Trophoblast cell (in vitro differentiated cells and primary cell): ENCODE measurements around the gene TNIK.

Experiments used
- DNase-seq, 2 donors: peaks; one replicate each; pipeline ENCODE4 v3.0.0-alpha.2; 2016
- H2AFZ ChIP-seq: 2 replicates; pipeline ENCODE4 v1.6.1; 2013; ENCODE audit warnings: low read length, moderate library complexity, mild to moderate bottlenecking; ENCODE audit not compliant: insufficient read depth, poor library complexity
- H2AK5ac ChIP-seq: 2 replicates; pipeline ENCODE4 v1.6.1; 2013; ENCODE audit warnings: mild to moderate bottlenecking, low read length
- H2BK120ac ChIP-seq: 2 replicates; pipeline ENCODE4 v1.6.1; 2013; ENCODE audit warnings: low read length, mild to moderate bottlenecking, moderate library complexity; ENCODE audit not compliant: insufficient read depth, poor library complexity
- H2BK12ac ChIP-seq: 2 replicates; pipeline ENCODE4 v1.6.1; 2013; ENCODE audit warnings: mild to moderate bottlenecking, low read length, moderate library complexity
- H2BK5ac ChIP-seq: 2 replicates; pipeline ENCODE4 v1.6.1; 2013; ENCODE audit warnings: low read length, low read depth, moderate library complexity, mild to moderate bottlenecking; ENCODE audit not compliant: poor library complexity
- H3K14ac ChIP-seq: 2 replicates; pipeline ENCODE4 v1.6.1; 2013; ENCODE audit warnings: mild to moderate bottlenecking, low read length
- H3K18ac ChIP-seq: 2 replicates; pipeline ENCODE4 v1.6.1; 2013; ENCODE audit warnings: mild to moderate bottlenecking, low read length
- H3K23ac ChIP-seq: 2 replicates; pipeline ENCODE4 v1.6.1; 2013; ENCODE audit warnings: low read length
- H3K27ac ChIP-seq: 2 replicates; pipeline ENCODE4 v1.5.1; 2013; ENCODE audit warnings: low read depth, mild to moderate bottlenecking, inconsistent platforms, low read length, moderate library complexity
- H3K27me3 ChIP-seq: 2 replicates; pipeline ENCODE4 v1.6.1; 2013; ENCODE audit warnings: inconsistent platforms, mild to moderate bottlenecking, low read length, moderate library complexity; ENCODE audit not compliant: insufficient read depth
- H3K36me3 ChIP-seq, 2 experiments: 1 replicate in 1 of 2; 2 replicates in 1 of 2; pipeline ENCODE4 v1.6.1; 2013; ENCODE audit warnings: low read length in 2 of 2, mild to moderate bottlenecking in 2 of 2, moderate library complexity in 1 of 2; ENCODE audit not compliant: insufficient read depth in 2 of 2, control insufficient read depth in 1 of 2
- H3K4ac ChIP-seq: 2 replicates; pipeline ENCODE4 v1.6.1; 2013; ENCODE audit warnings: low read depth, mild to moderate bottlenecking, low read length, moderate library complexity
- H3K4me1 ChIP-seq, 2 experiments: 1 replicate in 1 of 2; 2 replicates in 1 of 2; pipeline ENCODE4 v1.6.1; 2013; ENCODE audit warnings: low read length in 2 of 2, mild to moderate bottlenecking in 2 of 2, moderate library complexity in 1 of 2; ENCODE audit not compliant: insufficient read depth in 2 of 2, control insufficient read depth in 1 of 2
- H3K4me2 ChIP-seq: 2 replicates; pipeline ENCODE4 v1.6.1; 2013; ENCODE audit warnings: inconsistent platforms, mild to moderate bottlenecking, low read length, moderate library complexity
- H3K4me3 ChIP-seq: 2 replicates; pipeline ENCODE4 v1.5.1; 2013; ENCODE audit warnings: mild to moderate bottlenecking, low read depth, low read length, inconsistent platforms
- H3K79me1 ChIP-seq: one replicate; pipeline ENCODE4 v1.6.1; 2013; ENCODE audit warnings: low read length
- H3K79me2 ChIP-seq: 2 replicates; pipeline ENCODE4 v1.6.1; 2013; ENCODE audit warnings: low read length, mild to moderate bottlenecking; ENCODE audit not compliant: control insufficient read depth, insufficient read depth, poor library complexity
- H3K9ac ChIP-seq: 2 replicates; pipeline ENCODE4 v1.6.1; 2013; ENCODE audit warnings: mild to moderate bottlenecking, low read length
- H3K9me3 ChIP-seq: 2 replicates; pipeline ENCODE4 v1.6.1; 2013; ENCODE audit warnings: low read depth, mild to moderate bottlenecking, control low read depth, inconsistent platforms, low read length; ENCODE audit not compliant: insufficient read depth
- H4K12ac ChIP-seq: 2 replicates; pipeline ENCODE4 v1.6.1; 2013; ENCODE audit warnings: low read depth, mild to moderate bottlenecking, low read length, moderate library complexity
- H4K8ac ChIP-seq: 2 replicates; pipeline ENCODE4 v1.6.1; 2013; ENCODE audit warnings: low read depth, mild to moderate bottlenecking, low read length, moderate library complexity
- H4K91ac ChIP-seq: one replicate; pipeline ENCODE4 v1.6.1; 2013; ENCODE audit warnings: low read depth, mild to moderate bottlenecking, low read length, moderate library complexity
- WGBS: extraction: QIAGEN DNeasy Blood & Tissue Kit; methylation state at CpG from one replicate; pipeline ENCODE4 v1.1.7; 2013; ENCODE audit warnings: missing lambda C conversion rate; ENCODE audit not compliant: insufficient read length, insufficient coverage; ENCODE audit errors: extremely low coverage; 5-methylcytosine and 5-hydroxymethylcytosine counted together

Gene TNIK

DNA sequence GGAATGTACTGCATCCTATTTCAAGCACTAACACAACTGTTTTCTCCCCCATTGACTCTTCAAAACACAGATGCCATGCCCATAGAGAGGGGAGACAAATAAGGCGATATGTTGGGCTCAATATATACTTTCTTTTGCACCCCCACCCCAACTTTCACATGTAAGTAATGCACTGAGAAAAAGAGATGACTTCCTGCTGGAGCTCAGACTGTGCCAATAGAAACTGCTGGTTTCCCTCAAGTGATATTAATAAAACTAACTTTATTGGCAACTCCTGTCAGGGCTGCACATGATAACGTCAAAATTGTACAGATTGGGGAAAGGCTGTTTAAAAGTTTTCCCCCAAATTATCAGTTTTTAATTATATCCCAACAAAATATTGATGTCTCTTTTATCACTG is 163.0 kb downstream of the TNIK start:
- no peak overlapping the region for H3K9ac ChIP-seq
- no peak overlapping the region for H3K4ac ChIP-seq
- no peaks in the 10 kb centered on the region for H3K27me3 ChIP-seq
- H3K14ac ChIP-seq: no peak overlapping the region
- H3K79me1 ChIP-seq: no peaks in the 10 kb centered on the region
- H3K79me2 ChIP-seq: no peaks in the 10 kb centered on the region
- no peaks in the 10 kb centered on the region for H3K36me3 ChIP-seq
- no peak overlapping the region for H2AK5ac ChIP-seq
- H2BK12ac ChIP-seq: no peak overlapping the region
- H2BK120ac ChIP-seq: no peak overlapping the region
- no peak overlapping the region for H3K23ac ChIP-seq
- no peak overlapping the region for H2AFZ ChIP-seq
- H3K27ac ChIP-seq: no peak overlapping the region
- H4K8ac ChIP-seq: no peak overlapping the region
- H3K9me3 ChIP-seq: no peaks in the 10 kb centered on the region
- no peaks in the 10 kb centered on the region for H3K4me1 ChIP-seq
- H3K18ac ChIP-seq: no peak overlapping the region
- H4K91ac ChIP-seq: no peak overlapping the region
- no peak overlapping the region for H3K4me3 ChIP-seq
- no peak overlapping the region for H3K4me2 ChIP-seq
- WGBS: no CpG with 5 or more reads among the region's 2 CpGs
- H4K12ac ChIP-seq: no peak overlapping the region
- H2BK5ac ChIP-seq: no peak overlapping the region
- no peak for DNase-seq

DNA sequence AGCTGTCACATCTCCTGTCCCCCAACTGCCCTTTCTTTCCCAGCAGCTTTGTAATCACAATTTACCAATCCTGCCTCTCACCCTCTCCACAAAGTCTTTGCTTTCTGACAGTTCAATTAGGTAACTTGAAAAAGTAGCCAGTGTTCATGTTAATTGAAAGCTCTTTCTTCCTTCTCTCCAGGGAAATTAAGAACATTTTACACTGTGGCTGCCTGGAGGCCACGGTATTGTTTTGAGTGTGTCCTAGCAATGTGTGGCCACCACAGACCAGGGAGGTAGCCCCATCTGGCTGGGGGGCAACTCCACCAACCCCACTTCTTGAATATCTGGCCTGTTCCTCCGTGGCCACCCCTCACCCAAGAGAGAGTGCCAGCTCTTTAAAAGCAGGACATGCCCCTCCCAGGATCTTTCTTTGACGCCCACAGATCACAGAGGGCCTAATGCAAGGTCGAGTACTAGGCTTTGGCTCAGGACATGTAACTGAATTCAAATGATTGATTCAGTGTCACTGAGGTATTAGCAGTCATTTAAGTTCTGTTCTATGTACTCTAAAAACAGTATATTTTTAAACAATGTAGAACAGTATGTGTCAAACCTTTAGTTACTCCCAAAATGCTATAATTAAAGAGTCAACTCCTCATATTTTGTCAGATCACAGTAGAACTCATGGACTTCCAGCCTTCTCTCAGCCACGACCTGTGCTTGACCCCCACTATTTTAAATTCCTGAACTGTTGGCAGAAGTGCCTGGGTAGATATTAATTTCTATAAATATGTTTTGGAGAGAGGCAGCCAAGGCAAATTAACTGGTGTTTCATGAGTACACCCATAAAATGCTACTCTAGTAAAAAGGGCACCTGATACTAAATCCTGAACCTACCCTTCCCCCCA is 164.5 kb downstream of the TNIK start:
- WGBS: no CpG with 5 or more reads among the region's 5 CpGs

DNA sequence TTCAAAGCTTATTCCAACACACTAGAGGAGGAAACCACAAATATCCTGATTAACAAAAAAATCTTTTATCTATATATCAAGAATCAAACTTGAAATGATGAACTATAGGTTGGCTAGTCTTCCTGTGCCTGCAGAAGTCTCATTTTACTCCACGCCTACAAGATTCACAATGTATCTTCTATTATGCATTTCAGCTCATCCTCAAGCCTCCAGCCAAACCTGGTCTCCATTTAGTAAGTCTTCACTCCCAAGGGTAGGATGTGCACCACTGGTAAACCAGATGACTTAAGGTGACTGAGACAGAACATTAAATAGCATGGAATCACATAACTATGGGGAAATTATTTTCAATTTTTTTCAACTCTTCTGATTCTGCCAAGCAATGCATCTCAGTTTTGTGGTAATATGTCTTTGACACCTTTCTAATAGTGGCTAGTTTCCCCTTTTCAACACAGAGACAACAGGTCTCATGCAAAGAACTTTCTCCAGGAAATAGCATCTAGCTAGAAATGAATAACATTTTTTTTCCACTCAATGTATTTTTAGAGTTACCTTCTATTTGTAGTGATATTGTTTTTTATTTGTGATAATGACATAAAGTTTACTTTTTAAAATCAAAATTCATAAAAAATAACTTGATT is 166.9 kb downstream of the TNIK start:
- Histone ChIP-seq H3K4me3 (no peak overlapping the region), H3K18ac (no peak overlapping the region), H4K8ac (no peak overlapping the region), H2BK5ac (no peak overlapping the region), H3K79me2 (no peaks in the 10 kb centered on the region), H4K91ac (no peak overlapping the region), H3K4ac (no peak overlapping the region), H4K12ac (no peak overlapping the region), H3K23ac (no peak overlapping the region), H2AK5ac (no peak overlapping the region), H2BK120ac (no peak overlapping the region), H3K9ac (no peak overlapping the region), H3K27ac (no peak overlapping the region), H2AFZ (no peak overlapping the region), H3K27me3 (no peaks in the 10 kb centered on the region), H3K9me3 (no peaks in the 10 kb centered on the region), H3K4me1 (no peaks in the 10 kb centered on the region), H2BK12ac (no peak overlapping the region), H3K14ac (no peak overlapping the region), H3K4me2 (no peak overlapping the region), H3K79me1 (no peaks in the 10 kb centered on the region), H3K36me3 (no peaks in the 10 kb centered on the region)
- DNase-seq: no peak
- no CpG with 5 or more reads among the region's 1 CpG for WGBS

More for the DNA sequence above, 164.5 kb downstream of the TNIK start:
- H4K8ac ChIP-seq: no peak overlapping the region
- no peaks in the 10 kb centered on the region for H3K27me3 ChIP-seq
- no peak overlapping the region for H3K23ac ChIP-seq
- H3K4ac ChIP-seq: no peak overlapping the region
- no peak overlapping the region for H2BK12ac ChIP-seq
- no peak overlapping the region for H3K18ac ChIP-seq
- no peaks in the 10 kb centered on the region for H3K9me3 ChIP-seq
- H2AK5ac ChIP-seq: no peak overlapping the region
- H4K91ac ChIP-seq: no peak overlapping the region
- no peak overlapping the region for H2BK120ac ChIP-seq
- no peak overlapping the region for H3K14ac ChIP-seq
- H3K79me2 ChIP-seq: no peaks in the 10 kb centered on the region
- H3K4me2 ChIP-seq: no peak overlapping the region
- no peaks in the 10 kb centered on the region for H3K36me3 ChIP-seq
- no peaks in the 10 kb centered on the region for H3K4me1 ChIP-seq
- H3K27ac ChIP-seq: no peak overlapping the region
- no peak for DNase-seq
- no peaks in the 10 kb centered on the region for H3K79me1 ChIP-seq
- no peak overlapping the region for H3K9ac ChIP-seq
- H3K4me3 ChIP-seq: no peak overlapping the region
- H4K12ac ChIP-seq: no peak overlapping the region
- no peak overlapping the region for H2AFZ ChIP-seq
- H2BK5ac ChIP-seq: no peak overlapping the region

DNA sequence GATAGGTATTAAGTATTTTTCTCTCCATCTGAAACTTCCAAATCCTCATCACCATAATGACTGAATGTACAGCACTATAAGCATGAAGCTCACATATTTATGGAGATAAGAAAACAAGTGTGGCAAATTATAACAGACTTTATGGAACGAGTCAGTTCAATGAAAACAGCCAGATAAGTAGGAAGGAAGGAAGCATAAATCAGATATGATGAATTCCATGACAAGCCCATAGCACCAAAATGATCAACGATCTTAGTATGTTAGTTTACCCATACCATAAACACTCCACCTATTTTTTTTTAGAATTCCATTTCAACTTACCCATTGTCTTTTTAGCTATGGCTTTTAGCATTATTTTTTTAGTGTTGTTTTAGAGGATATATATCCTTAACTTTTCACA is 169.5 kb downstream of the TNIK start:
- no peak overlapping the region for H2BK5ac ChIP-seq
- H4K8ac ChIP-seq: no peak overlapping the region
- no peak overlapping the region for H4K91ac ChIP-seq
- no peak overlapping the region for H3K27ac ChIP-seq
- H3K4me1 ChIP-seq: no peaks in the 10 kb centered on the region
- no peak overlapping the region for H2BK120ac ChIP-seq
- no peak overlapping the region for H3K9ac ChIP-seq
- WGBS: no CpG with 5 or more reads among the region's 2 CpGs
- no peak overlapping the region for H3K23ac ChIP-seq
- no peak overlapping the region for H2BK12ac ChIP-seq
- H3K4me3 ChIP-seq: no peak overlapping the region
- no peak overlapping the region for H2AFZ ChIP-seq
- H3K18ac ChIP-seq: no peak overlapping the region
- H3K27me3 ChIP-seq: no peaks in the 10 kb centered on the region
- H3K9me3 ChIP-seq: no peaks in the 10 kb centered on the region
- DNase-seq: peak in 1 of 2 donors; percentile 25
- no peak overlapping the region for H4K12ac ChIP-seq
- no peaks in the 10 kb centered on the region for H3K36me3 ChIP-seq
- H3K79me2 ChIP-seq: no peaks in the 10 kb centered on the region
- H3K14ac ChIP-seq: no peak overlapping the region
- H3K79me1 ChIP-seq: no peaks in the 10 kb centered on the region
- no peak overlapping the region for H3K4me2 ChIP-seq
- H2AK5ac ChIP-seq: no peak overlapping the region
- H3K4ac ChIP-seq: no peak overlapping the region
